GM19035 (cell line): ENCODE results near the gene ADAP1.
"Not testable (repeated sequence)": the region's sequence is repeated elsewhere in the genome, so short reads cannot be mapped to it uniquely, and the experiment has no call there.

Experiments
- ATAC-seq: cut with Tn5 transposase; IDR thresholded peaks from one replicate; pipeline ENCODE4 v1.9.1; 2021; ENCODE audit not compliant: unreplicated experiment

ADAP1 gene

GRCh38 chr7:910931-911431 lies 43.5 kb downstream of the ADAP1 start:
- ATAC-seq: no peak

DNA sequence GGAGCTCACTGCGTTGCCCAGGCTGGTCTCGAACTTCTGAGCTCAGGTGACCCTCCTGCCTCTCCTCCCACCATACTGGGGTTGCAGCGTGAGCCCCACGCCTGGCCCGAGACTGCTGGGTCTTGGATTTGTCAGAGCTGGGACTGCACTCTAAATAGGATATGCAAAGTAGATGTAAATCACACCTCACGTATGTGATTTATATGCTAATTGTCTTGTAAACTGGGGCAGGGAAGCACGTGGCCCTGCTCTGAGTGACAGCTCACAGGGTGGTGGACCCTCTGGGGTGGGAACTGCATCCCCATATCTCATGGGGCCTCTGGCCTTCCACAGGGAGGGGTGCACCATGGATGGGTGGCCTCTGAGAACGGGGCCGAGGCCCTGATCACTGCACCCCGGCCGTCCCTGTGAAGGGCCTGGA lies 44.0 kb downstream of the ADAP1 start:
- no peak for ATAC-seq

DNA sequence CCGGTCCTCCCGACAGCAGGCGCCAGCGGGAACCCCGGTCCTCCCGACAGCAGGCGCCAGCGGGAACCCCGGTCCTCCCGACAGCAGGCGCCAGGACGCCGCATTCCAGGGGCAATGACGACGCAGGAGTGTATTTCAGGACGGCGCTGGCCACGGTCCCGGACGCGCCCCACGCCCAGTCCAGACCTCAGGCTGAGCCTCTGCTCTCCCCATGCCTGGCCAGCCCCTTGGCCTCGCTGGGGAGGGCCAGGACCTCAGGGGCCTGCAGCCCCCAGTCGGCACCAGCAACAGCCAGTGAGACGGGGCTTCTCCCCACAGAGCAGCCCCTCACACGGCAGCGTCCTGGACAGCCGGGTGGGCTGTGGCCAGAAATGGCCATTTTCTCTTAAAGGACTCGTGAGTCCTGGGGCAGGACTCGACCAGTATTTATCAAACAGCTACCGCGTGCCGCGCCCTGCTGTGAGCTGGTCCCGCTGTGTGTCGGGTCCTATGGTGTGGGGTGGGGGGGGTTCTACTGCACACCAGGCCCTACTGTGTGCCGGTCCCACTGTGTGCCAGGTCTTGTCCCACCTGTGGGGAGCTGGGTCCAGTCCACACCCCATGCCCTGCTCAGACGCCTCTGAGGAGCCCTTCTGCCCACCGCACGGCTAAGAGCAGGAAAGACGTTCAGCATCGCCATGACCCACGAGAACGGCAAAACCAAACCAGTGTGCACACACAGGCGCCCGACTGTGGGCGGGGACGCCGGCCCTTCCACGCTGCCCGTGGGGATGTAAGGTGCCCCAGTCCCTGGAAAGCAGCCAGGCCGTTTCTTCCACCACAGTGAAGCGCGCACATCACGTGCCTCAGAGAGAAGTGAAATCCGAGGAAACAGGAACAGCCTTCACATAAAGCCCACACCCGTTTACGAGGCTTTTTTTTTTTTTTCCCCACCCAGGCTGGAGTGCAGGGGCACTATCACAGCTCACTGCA lies 44.8 kb downstream of the ADAP1 start:
- no peak for ATAC-seq

DNA sequence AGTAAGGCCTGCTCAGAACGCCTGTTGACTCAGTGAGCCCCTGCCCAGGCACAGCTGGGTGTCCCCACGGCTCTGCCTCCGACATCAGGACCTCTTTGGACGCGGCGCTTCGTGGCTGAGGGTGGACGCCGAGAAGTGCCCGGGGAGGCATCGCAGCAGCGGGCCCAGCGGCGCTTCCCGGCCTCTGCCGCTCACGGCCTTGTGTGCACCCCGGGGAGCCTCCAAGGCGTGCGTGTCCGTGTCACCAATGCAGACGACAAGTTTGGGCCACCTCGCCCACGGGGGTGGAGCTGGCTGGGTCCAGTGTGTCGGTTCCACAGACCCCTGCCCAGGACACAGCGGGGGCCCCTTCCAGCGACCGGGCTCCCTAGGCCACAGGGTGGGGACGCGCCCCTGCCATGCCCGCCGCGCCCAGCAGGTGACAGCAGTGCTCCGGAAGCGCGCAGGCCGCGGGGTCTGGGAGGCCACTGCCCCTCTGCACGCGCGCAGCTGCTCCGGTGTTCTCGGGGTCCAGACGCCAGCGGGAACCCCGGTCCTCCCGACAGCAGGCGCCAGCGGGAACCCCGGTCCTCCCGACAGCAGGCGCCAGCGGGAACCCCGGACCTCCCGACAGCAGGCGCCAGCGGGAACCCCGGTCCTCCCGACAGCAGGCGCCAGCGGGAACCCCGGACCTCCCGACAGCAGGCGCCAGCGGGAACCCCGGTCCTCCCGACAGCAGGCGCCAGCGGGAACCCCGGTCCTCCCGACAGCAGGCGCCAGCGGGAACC lies 45.7 kb downstream of the ADAP1 start:
- not testable (repeated sequence) for ATAC-seq

- no peak for ATAC-seq
These were observed 46.3 kb downstream of the ADAP1 start for GRCh38 chr7:908159-908581.

DNA sequence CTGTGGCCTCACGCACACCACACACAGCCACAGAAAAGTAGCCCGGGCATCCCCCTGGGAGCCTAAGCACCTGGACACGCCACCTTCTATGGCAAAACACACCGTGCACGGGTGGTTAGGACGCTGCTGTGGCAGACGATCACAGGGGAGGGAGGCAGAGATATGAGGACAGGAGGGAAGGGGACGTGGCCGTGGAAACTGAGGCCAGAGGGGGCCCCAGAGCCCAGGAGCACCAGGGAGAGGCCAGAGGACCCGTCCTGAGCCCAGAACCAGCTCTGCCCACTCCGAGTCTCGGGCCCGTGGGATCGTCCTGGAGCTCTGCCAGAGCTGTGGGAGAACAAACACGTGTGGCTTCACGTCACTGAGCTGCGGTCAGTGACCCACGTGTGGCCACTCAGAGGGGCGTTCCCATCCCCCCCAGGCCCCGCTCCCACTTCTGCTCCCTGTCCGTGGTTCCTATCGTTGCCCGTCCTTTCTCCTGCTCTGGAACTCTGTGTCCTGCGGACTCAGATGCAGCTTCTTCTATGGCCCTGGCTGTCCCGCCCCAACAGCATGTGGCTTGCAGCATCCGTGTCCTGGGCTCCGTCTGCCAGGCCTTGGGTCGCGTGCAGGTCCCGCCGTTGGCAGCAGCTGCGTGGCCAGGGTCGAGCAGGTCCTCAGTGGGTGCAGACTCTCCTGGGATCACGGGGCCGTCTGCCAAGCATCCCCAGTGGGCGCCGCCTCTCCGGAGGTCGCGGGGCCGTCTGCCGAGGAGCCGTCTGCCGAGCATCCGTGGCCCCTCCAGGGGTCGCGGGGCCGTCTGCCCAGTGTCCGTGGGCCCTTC lies 47.1 kb downstream of the ADAP1 start:
- ATAC-seq: no peak

DNA sequence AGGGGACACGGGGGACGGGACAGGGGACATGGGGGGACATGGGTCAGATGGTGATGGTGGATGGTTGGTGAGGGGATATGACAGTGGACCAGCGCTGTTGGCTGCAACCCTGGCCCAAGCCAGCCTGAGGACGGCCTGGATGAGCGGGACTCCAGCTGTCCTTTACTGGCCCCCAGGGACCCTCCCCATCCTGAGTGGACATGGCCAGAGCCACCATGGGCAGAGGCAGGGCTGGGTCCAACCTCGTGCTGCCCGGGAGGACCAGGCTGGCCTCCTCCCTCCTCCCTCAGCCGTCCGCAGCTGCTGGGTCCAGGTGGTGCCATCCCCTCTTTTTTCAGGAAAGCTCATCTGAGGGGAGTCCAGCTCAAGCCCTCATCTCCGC lies 47.7 kb downstream of the ADAP1 start:
- ATAC-seq: no peak

DNA sequence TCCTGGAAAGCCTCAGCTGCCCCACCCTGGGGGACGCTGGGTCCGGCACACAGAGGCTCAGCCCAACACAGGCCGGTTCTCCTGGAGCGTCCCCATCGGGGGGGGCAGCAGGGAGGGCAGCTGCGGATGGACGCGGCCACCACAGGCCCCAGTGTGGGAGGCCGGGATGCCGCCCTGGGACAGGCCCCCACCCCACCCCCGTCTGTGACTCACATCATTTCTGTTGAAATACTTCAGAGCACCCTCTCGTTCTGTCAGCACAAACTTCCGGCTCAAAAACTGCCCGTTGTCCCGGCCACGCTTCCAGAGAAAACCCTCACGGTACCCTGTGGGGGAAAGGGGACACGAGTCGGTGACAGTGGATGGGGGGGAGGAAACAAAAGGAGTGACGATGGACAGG lies 49.6 kb downstream of the ADAP1 start:
- no peak for ATAC-seq

DNA sequence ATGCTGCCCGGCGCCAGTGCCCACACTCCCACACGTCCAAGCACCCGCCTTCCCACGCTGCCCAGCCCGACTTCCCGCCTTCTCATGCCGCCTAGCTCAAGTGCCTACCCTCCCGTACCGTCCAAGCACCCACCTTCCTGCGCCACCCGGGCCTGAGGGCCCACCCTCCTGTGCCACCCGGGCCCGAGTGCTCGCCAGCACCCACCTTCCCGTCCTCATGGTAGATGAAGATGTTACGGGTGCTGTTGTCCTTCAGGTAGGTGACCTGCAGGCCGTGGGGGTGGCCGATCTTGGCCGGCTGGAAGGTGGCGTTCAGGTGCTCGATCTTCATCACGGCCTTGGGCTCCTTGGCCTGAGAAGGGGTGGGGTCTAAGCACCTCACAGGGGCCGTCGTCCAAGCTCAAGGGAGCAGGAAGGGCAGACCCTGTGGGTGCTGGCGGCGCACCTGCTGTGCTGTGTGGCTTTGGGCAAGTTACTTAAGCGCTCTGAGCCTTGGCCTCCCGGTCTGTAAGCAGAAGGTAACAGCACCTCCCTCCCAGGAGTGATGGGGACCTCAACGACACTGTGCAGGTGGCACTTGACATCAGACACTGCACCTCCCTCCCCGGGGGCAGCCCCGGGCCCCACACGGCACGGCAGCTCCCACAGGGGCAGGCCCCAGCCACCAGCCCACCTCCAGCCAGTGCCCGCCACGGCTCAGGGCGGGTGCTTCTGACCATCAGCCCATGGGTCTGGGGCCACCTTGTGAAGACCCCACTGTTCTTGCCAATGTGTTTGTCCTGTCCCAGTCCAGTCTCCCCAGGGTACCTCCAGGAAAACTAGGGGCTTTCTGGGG lies 50.3 kb downstream of the ADAP1 start:
- no peak for ATAC-seq

GRCh38 chr7:902996-903395 lies 51.5 kb downstream of the ADAP1 start:
- ATAC-seq: no peak

GRCh38 chr7:901388-902154 lies 52.9 kb downstream of the ADAP1 start:
- ATAC-seq: no peak

- no peak for ATAC-seq
These were observed 53.5 kb downstream of the ADAP1 start for GRCh38 chr7:901041-901387.

DNA sequence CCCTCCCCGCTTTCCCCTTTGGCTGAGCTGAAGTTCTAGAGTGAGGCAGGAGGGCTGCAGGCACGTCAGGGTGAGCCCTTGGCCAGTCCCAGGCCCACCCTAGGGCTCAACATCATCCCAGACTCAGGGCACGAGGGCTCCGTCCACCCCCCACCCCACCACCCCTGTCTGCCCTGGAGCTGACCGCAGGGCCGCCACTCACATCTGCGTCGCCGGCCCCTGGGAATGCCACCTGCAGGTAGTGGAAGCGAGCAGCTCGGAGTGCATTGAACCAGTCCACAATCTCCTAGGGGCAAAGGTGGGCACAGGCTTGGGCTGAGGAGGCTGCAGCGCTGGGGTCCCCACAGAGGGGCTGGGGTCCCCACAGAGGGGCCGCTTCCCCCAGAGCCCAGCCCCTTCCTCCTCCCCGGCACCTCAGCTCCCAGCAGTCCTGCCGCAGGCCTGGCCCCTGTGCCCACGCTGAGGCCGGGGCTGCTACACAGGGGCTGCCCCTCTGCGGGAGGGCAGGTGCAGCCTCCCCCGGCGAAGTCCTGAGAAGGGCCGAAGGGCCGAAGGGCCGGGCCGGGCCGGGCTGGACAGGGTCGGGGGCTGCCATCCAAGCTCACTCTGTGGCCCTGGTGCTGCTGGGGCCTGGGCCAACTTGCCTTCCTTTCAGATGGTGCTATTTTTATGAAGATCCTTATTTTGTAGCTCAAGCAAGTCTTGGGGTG lies 54.0 kb downstream of the ADAP1 start:
- ATAC-seq: no peak

- no peak for ATAC-seq
These were observed 54.7 kb downstream of the ADAP1 start for GRCh38 chr7:899806-900205.

- no peak for ATAC-seq
These were observed 55.4 kb downstream of the ADAP1 start for GRCh38 chr7:898855-899681.

DNA sequence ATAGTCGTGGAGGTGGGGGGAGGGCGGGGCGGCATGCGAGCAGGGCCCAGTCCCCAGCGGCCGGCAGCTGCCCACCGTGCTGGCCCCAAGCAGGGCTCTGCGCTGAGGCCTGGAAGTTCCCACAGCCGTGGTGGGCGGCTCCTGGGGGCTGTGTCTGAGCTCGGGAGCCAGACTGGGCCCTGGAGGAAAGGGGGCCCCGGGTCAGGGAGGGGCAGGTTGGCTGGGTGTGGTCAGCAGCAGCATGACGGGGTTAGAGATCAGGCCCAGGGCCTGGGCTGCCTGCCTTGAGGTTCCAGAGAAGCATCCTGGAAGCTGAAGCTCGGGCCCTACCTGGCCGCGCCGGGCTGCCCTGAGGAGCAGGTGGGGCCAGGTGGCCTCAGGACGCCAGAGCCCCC lies 56.0 kb downstream of the ADAP1 start:
- no peak for ATAC-seq

DNA sequence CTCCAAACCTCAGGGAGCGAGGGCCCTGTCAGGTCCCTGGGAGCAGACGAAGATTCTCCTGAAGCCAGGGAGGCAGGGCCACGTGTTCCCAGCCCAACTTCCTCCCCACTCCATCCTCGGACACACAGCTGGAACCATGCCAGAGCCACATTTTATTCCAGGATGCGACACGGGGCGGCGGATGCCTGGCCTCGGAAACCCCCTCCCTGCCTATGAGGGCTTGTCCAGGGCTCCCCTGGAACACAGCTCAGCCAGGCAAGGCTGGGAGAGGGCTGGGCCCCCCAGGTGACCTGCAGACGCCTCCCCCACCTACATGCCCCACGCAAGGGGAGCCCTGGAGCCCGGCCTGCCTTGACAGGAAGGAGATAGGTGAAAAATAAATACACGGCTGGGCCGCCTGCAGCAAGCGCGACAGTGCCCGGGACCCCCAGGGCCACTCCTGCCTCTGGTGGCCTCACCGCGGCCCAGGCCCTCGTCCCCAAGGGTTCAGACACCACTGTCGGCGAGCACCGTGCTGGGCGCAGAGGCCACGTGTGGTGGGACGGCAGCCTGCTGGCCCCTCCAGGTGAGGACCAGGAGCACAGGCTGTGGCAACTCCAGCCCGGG lies 56.6 kb downstream of the ADAP1 start:
- no peak for ATAC-seq

- no peak for ATAC-seq
These were observed 57.4 kb downstream of the ADAP1 start for GRCh38 chr7:897086-897485.
